Endothelial cell of umbilical vein (primary cell): ENCODE results near the gene GYG1. TPM values are rescaled to one million over a fixed set of nuclear protein-coding genes. Genes with fewer than 3 reads are reported as not detected.
A peak's percentile ranks its signal among the peaks of the same experiment; 100 is the strongest.

Source experiments
- BruUV-seq: library from RNA; stranded (reverse); fragments of 400-500 nt; replicated peaks from 2 replicates; lab custom pipeline; 2021; lab: Mats Ljungman, UMichigan
- CTCF ChIA-PET: fragments of 300-600, 350-600 bp; sonication (Branson Sonifier 250); formaldehyde crosslinking; loops from one replicate; lab custom pipeline; 2021; ENCODE audit warnings: antibody characterized with exemption, inconsistent platforms; lab: Charles Lee
- POLR2A ChIA-PET: fragments of 300-600, 350-600 bp; sonication (Branson Sonifier 250); formaldehyde crosslinking; loops from one replicate; lab custom pipeline; 2021; ENCODE audit warnings: antibody characterized with exemption, inconsistent platforms; lab: Charles Lee
- DNase-seq: peaks from one replicate; pipeline ENCODE4 v3.0.0-alpha.2; 2011; ENCODE audit warnings: low read depth, low spot score
- FAIRE-seq: peaks from 2 replicates; lab custom pipeline; 2011; peaks lifted over from hg19 to GRCh38; lab: Jason Lieb, UNC
- H2AFZ ChIP-seq: 2 replicates; pipeline ENCODE4 v1.6.0; 2012; ENCODE audit warnings: low read depth, low read length, control low read depth, inconsistent platforms
- H3K27ac ChIP-seq: 2 replicates; pipeline ENCODE4 v1.5.1; 2011; ENCODE audit warnings: low read depth, mild to moderate bottlenecking, control low read depth, low read length, moderate library complexity; ENCODE audit not compliant: insufficient read depth
- H3K27me3 ChIP-seq, 2 experiments: 2 replicates each; pipeline versions ENCODE4 v1.6.0 to v1.6.1; 2011; ENCODE audit warnings: low read length in 2 of 2, mixed read lengths in 1 of 2; ENCODE audit not compliant: control insufficient read depth in 2 of 2, insufficient read depth in 2 of 2
- H3K36me3 ChIP-seq, 2 experiments: 2 replicates in 1 of 2; 3 replicates in 1 of 2; pipeline ENCODE4 v1.5.1; 2011; ENCODE audit warnings: low read length in 2 of 2, mild to moderate bottlenecking in 1 of 2, moderate library complexity in 1 of 2; ENCODE audit not compliant: control insufficient read depth in 2 of 2, insufficient read depth in 2 of 2; ENCODE audit errors: extremely low read depth in 1 of 2
- H3K4me1 ChIP-seq: 3 replicates; pipeline ENCODE4 v1.5.1; 2011; ENCODE audit warnings: mild to moderate bottlenecking, low read length; ENCODE audit not compliant: control insufficient read depth, insufficient read depth; ENCODE audit errors: extremely low read depth
- H3K4me2 ChIP-seq: 2 replicates; pipeline ENCODE4 v1.6.1; 2011; ENCODE audit warnings: low read length, control low read depth, mixed read lengths; ENCODE audit not compliant: insufficient read depth
- H3K4me3 ChIP-seq, 3 experiments: fragments of 200-600 bp in 1 of 3; sonication (generic), shearing (Covaris generic) in 1 of 3; replicated peaks in 1 of 3; 2 replicates each; pipeline ENCODE4 v1.5.1; 2011 to 2016; ENCODE audit warnings: control low read depth in 3 of 3, low read length in 3 of 3, mild to moderate bottlenecking in 2 of 3, inconsistent platforms in 1 of 3, low read depth in 1 of 3, moderate library complexity in 1 of 3; ENCODE audit not compliant: insufficient read depth in 1 of 3
- H3K79me2 ChIP-seq: 2 replicates; pipeline ENCODE4 v1.6.0; 2012; ENCODE audit warnings: low read length, inconsistent platforms; ENCODE audit not compliant: control insufficient read depth, insufficient read depth
- H3K9ac ChIP-seq: replicated peaks from 2 replicates; pipeline ENCODE3; 2011; ENCODE audit warnings: low read length, control low read depth; ENCODE audit not compliant: insufficient read depth; ENCODE audit errors: extremely low read depth
- H3K9me1 ChIP-seq: replicated peaks from 3 replicates; pipeline ENCODE4 v1.6.0; 2011; ENCODE audit warnings: mild to moderate bottlenecking, low read length; ENCODE audit not compliant: control insufficient read depth, insufficient read depth; ENCODE audit errors: extremely low read depth
- H3K9me3 ChIP-seq: replicated peaks from 2 replicates; pipeline ENCODE4 v1.5.1; 2012; ENCODE audit warnings: low read length, inconsistent platforms; ENCODE audit not compliant: control insufficient read depth, insufficient read depth
- H4K20me1 ChIP-seq: replicated peaks from 2 replicates; pipeline ENCODE3; 2011; ENCODE audit warnings: mild to moderate bottlenecking, low read length; ENCODE audit not compliant: control insufficient read depth, insufficient read depth; ENCODE audit errors: extremely low read depth
- EZH2 ChIP-seq: IDR thresholded peaks from 2 replicates; pipeline ENCODE4 v1.6.1; 2012; ENCODE audit warnings: borderline replicate concordance, low read depth, mild to moderate bottlenecking, moderate library complexity, low read length, inconsistent platforms; ENCODE audit not compliant: severe bottlenecking
- GATA2 ChIP-seq: IDR thresholded peaks from 2 replicates; pipeline ENCODE4 v1.7.0; 2011; ENCODE audit warnings: low read depth, mild to moderate bottlenecking, moderate library complexity, mixed read lengths, low read length; ENCODE audit not compliant: insufficient read length, insufficient read depth
- POLR2AphosphoS5 ChIP-seq: IDR thresholded peaks from 2 replicates; pipeline ENCODE4 v1.6.1; 2012; ENCODE audit warnings: low read depth, mild to moderate bottlenecking, control low read depth, low read length, moderate library complexity; ENCODE audit not compliant: insufficient read depth
- dilution Hi-C: fragments of 300-500 bp; cut with MboI; formaldehyde crosslinking; loops from one replicate; pipeline ENCODE4 v1.15.0; 2019; ENCODE audit warnings: low sequenced_read_pairs; ENCODE audit not compliant: extremely low pct_ligation_motif_present
- intact Hi-C: fragments of 100-400 bp; cut with micrococcal nuclease; formaldehyde crosslinking; loops from one replicate; pipeline ENCODE4 v1.10.0; 2022
- polyA plus RNA-seq, 4 experiments: library from polyadenylated mRNA; depleted of rRNA in 3 of 4; stranded (reverse) in 3 of 4; unstranded in 1 of 4; fragments of >200 nt; gene quantifications; 2 replicates each; pipeline versions ENCODE4 v1.2.1 to v1.2.3, GENCODE V29; 2011 to 2012; ENCODE audit warnings: missing spikeins in 1 of 4
- total RNA-seq: library from RNA; stranded (reverse); gene quantifications from 2 replicates; pipeline ENCODE4 v1.2.3, GENCODE V29; 2021
- TF ChIP-seq, protein P1 (sequence below), 2 donors: IDR thresholded peaks; 1 replicate in 1 of 2; 2 replicates in 1 of 2; pipeline ENCODE4 v1.5.1; 2011; ENCODE audit warnings: low read length in 2 of 2, mild to moderate bottlenecking in 2 of 2, moderate library complexity in 2 of 2, control low read depth in 1 of 2, inconsistent platforms in 1 of 2, low read depth in 1 of 2; ENCODE audit not compliant: insufficient read depth in 1 of 2; ENCODE audit errors: extremely low read depth in 1 of 2

Gene GYG1
- total and polyA plus RNA-seq, 2 donors (not counting 3 experiments of a cell fraction or from before 2014, with no cell fraction given) = 24.7 to 58.5 TPM

DNA sequence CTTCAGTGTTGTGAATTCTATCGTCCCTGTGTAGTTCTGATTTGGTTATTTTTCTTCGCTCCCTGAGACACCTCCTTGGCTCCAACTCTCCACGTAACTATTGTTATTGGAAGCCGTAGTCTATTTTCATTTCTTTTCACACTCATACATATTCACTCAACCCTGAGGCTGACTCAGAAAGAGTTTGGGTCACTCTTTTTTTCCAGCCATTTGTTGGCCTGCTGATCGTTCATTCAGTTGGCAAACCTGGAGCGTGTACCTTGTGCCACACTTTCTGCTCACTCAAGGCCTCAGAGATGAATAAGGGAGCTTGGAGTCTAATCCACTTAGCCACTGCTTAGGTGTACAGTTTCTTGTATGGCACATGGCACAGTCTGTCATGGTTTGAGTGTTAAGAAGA is 22.4 kb downstream of the GYG1 start:
- intact Hi-C loops = no loop called here
- Histone ChIP-seq H3K9ac (no peak overlapping the region), H3K36me3 (peaks cover 9 to 17% of the 10 kb centered on the region in 2 experiments), H3K4me1 (peaks cover 16% of the 10 kb centered on the region), H3K27ac (no peak overlapping the region), H3K4me2 (no peak overlapping the region), H3K79me2 (no peaks in the 10 kb centered on the region), H3K4me3 (no peak overlapping the region), H4K20me1 (no peaks in the 10 kb centered on the region), H3K27me3 (no peaks in the 10 kb centered on the region), H3K9me1 (no peaks in the 10 kb centered on the region), H3K9me3 (no peaks in the 10 kb centered on the region), H2AFZ (no peak overlapping the region)
- dilution Hi-C loops = no loop called here
- no peak for DNase-seq
- CTCF ChIA-PET = no interaction called here
- POLR2A ChIA-PET = no interaction called here
- peak; percentile 35 for FAIRE-seq
- no peak for TF ChIP-seq GATA2
- no TSS peak for BruUV-seq

DNA sequence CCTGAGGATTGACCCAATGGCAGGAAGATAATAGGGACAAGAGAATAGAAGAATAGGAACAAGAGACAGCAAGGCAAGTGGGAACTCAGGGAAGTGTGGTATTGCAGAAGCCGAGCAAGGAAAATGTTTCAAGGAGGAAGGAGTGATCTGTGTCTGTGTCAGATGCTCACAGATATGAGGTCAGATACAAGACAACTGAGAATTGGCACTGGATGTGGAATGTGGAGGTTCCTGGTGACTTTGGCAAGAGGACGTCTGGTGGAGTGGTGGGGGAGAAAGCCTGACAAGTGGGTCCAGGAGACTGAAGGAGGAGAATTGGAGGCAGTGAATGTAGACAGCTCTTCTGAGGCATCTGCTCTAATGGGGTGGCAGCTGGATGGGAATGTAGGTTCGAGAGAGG is 24.1 kb downstream of the GYG1 start:
- H3K4me1 ChIP-seq = peaks cover 9% of the 10 kb centered on the region
- BruUV-seq = no TSS peak
- CTCF ChIA-PET = interaction anchor here (0.7 to 1.1 kb wide), 3 partner anchors 28 to 1378 kb away, joined by 3 to 4 read pairs (median 3); no protein-coding TSS in a partner anchor
- no peaks in the 10 kb centered on the region for H3K9me3 ChIP-seq
- POLR2A ChIA-PET = no interaction called here
- no peak overlapping the region for H3K9ac ChIP-seq
- H2AFZ ChIP-seq = no peak overlapping the region
- FAIRE-seq (no peak), DNase-seq (no peak)
- no peak overlapping the region for H3K4me2 ChIP-seq
- no peak overlapping the region for H3K4me3 ChIP-seq
- intact Hi-C loops = no loop called here
- H3K36me3 ChIP-seq = peaks cover 12% of the 10 kb centered on the region in 2 experiments
- no peaks in the 10 kb centered on the region for H3K79me2 ChIP-seq
- no peaks in the 10 kb centered on the region for H3K9me1 ChIP-seq
- TF ChIP-seq EZH2 (no peak), POLR2AphosphoS5 (no peak), GATA2 (no peak)
- TF ChIP-seq, protein P1, sequence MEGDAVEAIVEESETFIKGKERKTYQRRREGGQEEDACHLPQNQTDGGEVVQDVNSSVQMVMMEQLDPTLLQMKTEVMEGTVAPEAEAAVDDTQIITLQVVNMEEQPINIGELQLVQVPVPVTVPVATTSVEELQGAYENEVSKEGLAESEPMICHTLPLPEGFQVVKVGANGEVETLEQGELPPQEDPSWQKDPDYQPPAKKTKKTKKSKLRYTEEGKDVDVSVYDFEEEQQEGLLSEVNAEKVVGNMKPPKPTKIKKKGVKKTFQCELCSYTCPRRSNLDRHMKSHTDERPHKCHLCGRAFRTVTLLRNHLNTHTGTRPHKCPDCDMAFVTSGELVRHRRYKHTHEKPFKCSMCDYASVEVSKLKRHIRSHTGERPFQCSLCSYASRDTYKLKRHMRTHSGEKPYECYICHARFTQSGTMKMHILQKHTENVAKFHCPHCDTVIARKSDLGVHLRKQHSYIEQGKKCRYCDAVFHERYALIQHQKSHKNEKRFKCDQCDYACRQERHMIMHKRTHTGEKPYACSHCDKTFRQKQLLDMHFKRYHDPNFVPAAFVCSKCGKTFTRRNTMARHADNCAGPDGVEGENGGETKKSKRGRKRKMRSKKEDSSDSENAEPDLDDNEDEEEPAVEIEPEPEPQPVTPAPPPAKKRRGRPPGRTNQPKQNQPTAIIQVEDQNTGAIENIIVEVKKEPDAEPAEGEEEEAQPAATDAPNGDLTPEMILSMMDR (IDR thresholded peaks at IDR 0.05; ENCODE audit: extremely low read depth in 1 of 2, insufficient read depth in 1 of 2, low read depth in 1 of 2, low read length in 2 of 2) = no peak
- no peak overlapping the region for H3K27ac ChIP-seq
- H4K20me1 ChIP-seq = no peaks in the 10 kb centered on the region
- dilution Hi-C loops = no loop called here
- no peaks in the 10 kb centered on the region for H3K27me3 ChIP-seq
